PC-3 (cell line): Measurements from ENCODE around the gene LMX1A. TPM values are rescaled to one million over a fixed set of nuclear protein-coding genes. Genes with fewer than 3 reads are reported as not detected.

Experiments used
- ATAC-seq: fragments of 200-7000 bp; cut with Tn5 transposase; 2 replicates; pipeline ENCODE4 v1.9.1; 2020; ENCODE audit warnings: mild to moderate bottlenecking, moderate library complexity
- BruUV-seq: library from RNA; stranded (reverse); fragments of 400-500 nt; replicated peaks from 2 replicates; lab custom pipeline; 2021; lab: Mats Ljungman, UMichigan
- CTCF ChIA-PET: fragments of 300-600 bp; sonication (Branson Sonifier 250); formaldehyde crosslinking; loops from one replicate; lab custom pipeline; 2022; ENCODE audit warnings: antibody characterized with exemption; lab: Charles Lee
- POLR2A ChIA-PET: fragments of 300-600 bp; sonication (Branson Sonifier 250); formaldehyde crosslinking; loops from one replicate; lab custom pipeline; 2022; ENCODE audit warnings: antibody characterized with exemption; ENCODE audit not compliant: unreplicated experiment; lab: Charles Lee
- DNase-seq: peaks from one replicate; pipeline ENCODE4 v3.0.0-alpha.2; 2015
- H2AFZ ChIP-seq: fragments of 300-600 bp; sonication (generic); 2 replicates; pipeline ENCODE4 v1.6.0; 2016; ENCODE audit warnings: antibody characterized with exemption, low read length
- H3F3A ChIP-seq: fragments of 300-600 bp; sonication (generic); one replicate; pipeline ENCODE4 v1.6.0; 2017; ENCODE audit warnings: antibody characterized with exemption, low read length, control low read depth, mild to moderate bottlenecking; ENCODE audit not compliant: unreplicated experiment
- H3K27ac ChIP-seq: fragments of 300-600 bp; sonication (generic); 2 replicates; pipeline ENCODE4 v1.5.1; 2016; ENCODE audit warnings: mild to moderate bottlenecking, low read length
- H3K27me3 ChIP-seq: fragments of 300-600 bp; sonication (generic); 2 replicates; pipeline ENCODE4 v1.6.1; 2016; ENCODE audit warnings: low read length, mixed read lengths
- H3K36me3 ChIP-seq: fragments of 300-600 bp; sonication (generic); 2 replicates; pipeline ENCODE4 v1.6.1; 2016; ENCODE audit warnings: low read depth, mixed run types, low read length, mixed read lengths
- H3K4me1 ChIP-seq: fragments of 300-600 bp; sonication (generic); 2 replicates; pipeline ENCODE4 v1.5.1; 2016; ENCODE audit warnings: low read length; ENCODE audit not compliant: insufficient read depth
- H3K4me2 ChIP-seq: fragments of 300-600 bp; sonication (generic); 2 replicates; pipeline ENCODE4 v1.6.0; 2016; ENCODE audit warnings: low read length
- H3K4me3 ChIP-seq: fragments of 300-600 bp; sonication (generic); 2 replicates; pipeline ENCODE4 v1.5.1; 2016; ENCODE audit warnings: mild to moderate bottlenecking, low read length, mixed read lengths
- H3K79me2 ChIP-seq: fragments of 300-600 bp; sonication (generic); 2 replicates; pipeline ENCODE4 v1.6.1; 2017; ENCODE audit warnings: low read length, mixed read lengths
- H3K9ac ChIP-seq: fragments of 300-600 bp; sonication (generic); 2 replicates; pipeline ENCODE4 v1.6.0; 2016; ENCODE audit warnings: mild to moderate bottlenecking, low read length
- H3K9me2 ChIP-seq: fragments of 300-600 bp; sonication (generic); replicated peaks from 2 replicates; pipeline ENCODE4 v1.6.1; 2016; ENCODE audit warnings: mixed run types, low read length, mixed read lengths
- H3K9me3 ChIP-seq: fragments of 300-600 bp; sonication (generic); 2 replicates; pipeline ENCODE4 v1.6.1; 2016; ENCODE audit warnings: low read length, mixed read lengths
- H4K20me1 ChIP-seq: fragments of 300-600 bp; sonication (generic); 2 replicates; pipeline ENCODE4 v1.6.1; 2016; ENCODE audit warnings: low read length, mixed read lengths
- EZH2 ChIP-seq: fragments of 300-600 bp; sonication (generic); IDR thresholded peaks from one replicate; pipeline ENCODE4 v1.6.1; 2017; ENCODE audit warnings: antibody characterized with exemption, mild to moderate bottlenecking, low read length; ENCODE audit not compliant: unreplicated experiment
- EZH2phosphoT487 ChIP-seq: fragments of 300-600 bp; sonication (generic); IDR thresholded peaks from 2 replicates; pipeline ENCODE4 v1.6.1; 2018; ENCODE audit warnings: mild to moderate bottlenecking, antibody characterized with exemption, low read length, borderline replicate concordance
- intact Hi-C: fragments of 100-400 bp; cut with micrococcal nuclease; formaldehyde crosslinking; loops from 2 replicates; pipeline ENCODE4 v1.9.0; 2023
- total RNA-seq: library from RNA; depleted of rRNA; stranded (reverse); fragments of >200 nt; gene quantifications from 2 replicates; pipeline ENCODE4 v1.2.3, GENCODE V29; 2014
- TF ChIP-seq, protein P1 (sequence below): fragments of 300-600 bp; sonication (generic); conservative IDR thresholded peaks from 2 replicates; pipeline ENCODE4 v1.5.1; 2017; ENCODE audit warnings: antibody characterized with exemption, low read depth, mild to moderate bottlenecking, low read length

LMX1A gene
- total RNA-seq, 1 experiment from 2014 or later, result not detected

DNA sequence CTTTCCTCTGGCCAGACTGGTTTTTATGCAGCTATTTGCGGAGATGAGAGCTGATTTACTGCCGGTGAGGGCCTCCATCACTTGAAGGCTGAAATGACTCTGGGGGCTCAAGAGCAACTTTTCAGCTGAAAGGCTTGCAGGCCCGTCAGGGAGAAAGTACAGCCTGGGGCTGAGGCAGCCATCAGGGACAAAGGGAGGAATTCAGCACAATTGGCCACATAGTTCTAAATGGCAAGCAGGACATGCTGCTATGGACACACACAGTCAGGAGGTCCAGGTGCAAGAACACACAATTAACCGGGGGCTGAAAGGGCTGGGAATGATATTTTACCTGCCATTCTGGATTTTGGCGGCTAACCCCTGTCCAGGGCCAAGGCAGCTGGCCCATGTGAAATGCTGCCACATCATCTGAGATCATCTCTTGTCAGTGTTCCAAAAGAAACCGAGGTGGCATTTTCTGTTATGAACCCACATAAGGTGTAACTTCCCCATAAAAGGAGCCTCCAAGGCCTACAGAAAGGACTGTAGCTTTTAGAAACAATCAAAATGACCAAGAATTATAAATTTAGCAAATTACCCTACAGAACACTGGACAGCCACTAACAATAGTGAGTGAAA is 58.2 kb downstream of the LMX1A start:
- BruUV-seq, result no TSS peak
- Histone ChIP-seq H3K4me2 (no peak overlapping the region), H3K9me2 (no peaks in the 10 kb centered on the region), H3K4me3 (no peak overlapping the region), H3K9me3 (no peaks in the 10 kb centered on the region), H3K27ac (no peak overlapping the region), H3K4me1 (no peaks in the 10 kb centered on the region), H3K79me2 (no peaks in the 10 kb centered on the region), H4K20me1 (no peaks in the 10 kb centered on the region), H3F3A (no peaks in the 10 kb centered on the region), H3K36me3 (no peaks in the 10 kb centered on the region), H3K9ac (no peak overlapping the region), H3K27me3 (peaks cover 19% of the 10 kb centered on the region; the same call in 1 of the 2 replicates), H2AFZ (no peak overlapping the region)
- DNase-seq, result no peak
- intact Hi-C loops, result no loop called here
- POLR2A ChIA-PET, result interaction anchor here (0.7 kb wide), 1 partner anchor 77 kb away, joined by 3 read pairs; no protein-coding TSS in a partner anchor
- TF ChIP-seq EZH2 (no peak), EZH2phosphoT487 (no peak)
- TF ChIP-seq, protein P1, sequence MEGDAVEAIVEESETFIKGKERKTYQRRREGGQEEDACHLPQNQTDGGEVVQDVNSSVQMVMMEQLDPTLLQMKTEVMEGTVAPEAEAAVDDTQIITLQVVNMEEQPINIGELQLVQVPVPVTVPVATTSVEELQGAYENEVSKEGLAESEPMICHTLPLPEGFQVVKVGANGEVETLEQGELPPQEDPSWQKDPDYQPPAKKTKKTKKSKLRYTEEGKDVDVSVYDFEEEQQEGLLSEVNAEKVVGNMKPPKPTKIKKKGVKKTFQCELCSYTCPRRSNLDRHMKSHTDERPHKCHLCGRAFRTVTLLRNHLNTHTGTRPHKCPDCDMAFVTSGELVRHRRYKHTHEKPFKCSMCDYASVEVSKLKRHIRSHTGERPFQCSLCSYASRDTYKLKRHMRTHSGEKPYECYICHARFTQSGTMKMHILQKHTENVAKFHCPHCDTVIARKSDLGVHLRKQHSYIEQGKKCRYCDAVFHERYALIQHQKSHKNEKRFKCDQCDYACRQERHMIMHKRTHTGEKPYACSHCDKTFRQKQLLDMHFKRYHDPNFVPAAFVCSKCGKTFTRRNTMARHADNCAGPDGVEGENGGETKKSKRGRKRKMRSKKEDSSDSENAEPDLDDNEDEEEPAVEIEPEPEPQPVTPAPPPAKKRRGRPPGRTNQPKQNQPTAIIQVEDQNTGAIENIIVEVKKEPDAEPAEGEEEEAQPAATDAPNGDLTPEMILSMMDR, result no peak
- CTCF ChIA-PET, result no interaction called here
- ATAC-seq, result no peak

DNA sequence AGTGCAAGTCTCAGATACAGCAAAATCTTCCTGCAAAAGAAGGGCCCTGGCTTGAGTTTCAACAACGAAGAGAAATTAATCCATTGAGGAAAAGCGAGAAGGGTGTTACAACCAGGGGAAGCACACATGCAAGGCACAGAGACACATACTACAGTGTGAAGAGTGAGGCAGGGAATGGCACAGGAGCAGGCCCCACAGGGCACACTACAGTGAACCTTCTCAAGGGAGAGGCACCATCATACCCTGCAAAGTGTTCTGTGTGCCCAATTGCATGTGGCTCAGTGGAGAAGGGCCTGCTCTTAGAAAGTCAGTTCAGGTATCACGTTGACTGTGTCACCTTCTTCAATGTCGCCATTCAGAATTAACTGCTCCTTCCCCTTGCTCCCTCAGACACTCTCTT is 60.3 kb downstream of the LMX1A start:
- Histone ChIP-seq H3K36me3 (no peaks in the 10 kb centered on the region), H3K4me1 (no peaks in the 10 kb centered on the region), H3F3A (no peaks in the 10 kb centered on the region), H2AFZ (no peak overlapping the region), H3K27me3 (peaks cover 7% of the 10 kb centered on the region; the same call in 1 of the 2 replicates), H3K4me3 (no peak overlapping the region), H4K20me1 (no peaks in the 10 kb centered on the region), H3K9me3 (no peaks in the 10 kb centered on the region), H3K9ac (no peak overlapping the region), H3K4me2 (no peak overlapping the region), H3K27ac (no peak overlapping the region), H3K9me2 (no peaks in the 10 kb centered on the region), H3K79me2 (no peaks in the 10 kb centered on the region)
- intact Hi-C loops, result no loop called here
- ChIA-PET CTCF (no interaction called here), POLR2A (no interaction called here)
- TF ChIP-seq EZH2phosphoT487, result no peak
- TF ChIP-seq, protein P1, result no peak
- TF ChIP-seq EZH2, result no peak
- BruUV-seq, result no TSS peak
- no peak for DNase-seq
- no peak for ATAC-seq

DNA sequence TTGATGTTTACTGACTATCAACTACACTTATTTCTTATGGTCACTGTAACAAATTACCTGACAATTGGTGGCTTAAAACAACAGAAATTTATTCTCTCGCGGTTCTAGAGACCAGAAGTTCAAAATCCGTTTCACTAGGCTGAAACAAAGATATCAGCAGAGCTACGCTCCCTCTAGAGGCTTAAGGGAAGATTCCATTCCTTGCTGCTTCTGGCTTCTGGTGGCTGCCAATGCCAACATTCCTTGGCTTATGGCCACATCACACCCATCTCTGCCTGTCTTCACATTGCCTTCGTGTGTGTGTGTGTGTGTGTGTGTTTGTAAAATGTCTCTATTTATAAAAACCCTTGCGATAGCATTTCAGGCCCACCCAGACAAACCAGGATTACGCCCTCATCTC is 66.4 kb downstream of the LMX1A start:
- BruUV-seq, result no TSS peak
- DNase-seq (peak; percentile 57), ATAC-seq (peak; percentile 24; the same call in 1 of the 2 replicates)
- no peak overlapping the region for H3K9ac ChIP-seq
- H3K4me2 ChIP-seq, result no peak overlapping the region
- POLR2A ChIA-PET, result no interaction called here
- no peak overlapping the region for H3K27ac ChIP-seq
- H3K9me2 ChIP-seq, result no peaks in the 10 kb centered on the region
- intact Hi-C loops, result no loop called here
- CTCF ChIA-PET, result no interaction called here
- peaks cover 8% of the 10 kb centered on the region for H3K27me3 ChIP-seq
- no peak overlapping the region for H3K4me3 ChIP-seq
- peaks cover 16% of the 10 kb centered on the region for H3K4me1 ChIP-seq
- no peak for TF ChIP-seq EZH2
- TF ChIP-seq, protein P1, result peak; percentile 62
- no peak overlapping the region for H2AFZ ChIP-seq
- H4K20me1 ChIP-seq, result no peaks in the 10 kb centered on the region
- no peaks in the 10 kb centered on the region for H3F3A ChIP-seq
- no peaks in the 10 kb centered on the region for H3K79me2 ChIP-seq
- no peaks in the 10 kb centered on the region for H3K9me3 ChIP-seq
- no peaks in the 10 kb centered on the region for H3K36me3 ChIP-seq
